Measurements from ENCODE around the gene ITPR1.

Gene ITPR1

GRCh38 chr3:4797201-4797705 is 304.1 kb downstream of the ITPR1 start:
- no peak for FAIRE-seq

- FAIRE-seq: no peak
These were observed 306.4 kb downstream of the ITPR1 start for GRCh38 chr3:4799266-4800256.

- FAIRE-seq: no peak
These were observed 307.4 kb downstream of the ITPR1 start for GRCh38 chr3:4800595-4800994.

GRCh38 chr3:4801892-4802291 is 308.7 kb downstream of the ITPR1 start:
- FAIRE-seq: no peak

GRCh38 chr3:4802903-4803302 is 309.8 kb downstream of the ITPR1 start:
- no peak for FAIRE-seq

- no peak for FAIRE-seq
These were observed 311.3 kb downstream of the ITPR1 start for GRCh38 chr3:4804161-4805058.

GRCh38 chr3:4805662-4806061 is 312.5 kb downstream of the ITPR1 start:
- no peak for FAIRE-seq

GRCh38 chr3:4806535-4807108 is 313.5 kb downstream of the ITPR1 start:
- FAIRE-seq: no peak

GRCh38 chr3:4807381-4808280 is 314.5 kb downstream of the ITPR1 start:
- no peak for FAIRE-seq

- FAIRE-seq: no peak
These were observed 315.5 kb downstream of the ITPR1 start for GRCh38 chr3:4808637-4809036.

GRCh38 chr3:4809922-4810321 is 316.8 kb downstream of the ITPR1 start:
- no peak for FAIRE-seq

GRCh38 chr3:4812591-4812990 is 319.4 kb downstream of the ITPR1 start:
- FAIRE-seq: no peak

- no peak for FAIRE-seq
These were observed 320.8 kb downstream of the ITPR1 start for GRCh38 chr3:4813909-4814304.

- FAIRE-seq: no peak
These were observed 321.3 kb downstream of the ITPR1 start for GRCh38 chr3:4814305-4814903.

- FAIRE-seq: no peak
These were observed 321.9 kb downstream of the ITPR1 start for GRCh38 chr3:4814904-4815574.

- no peak for FAIRE-seq
These were observed 323.2 kb downstream of the ITPR1 start for GRCh38 chr3:4816306-4816705.

GRCh38 chr3:4816718-4817117 is 323.6 kb downstream of the ITPR1 start:
- FAIRE-seq: no peak

- FAIRE-seq: no peak
These were observed 324.0 kb downstream of the ITPR1 start for GRCh38 chr3:4817128-4817527.

GRCh38 chr3:4818164-4818563 is 325.0 kb downstream of the ITPR1 start:
- FAIRE-seq: no peak

GRCh38 chr3:4818986-4819693 is 326.0 kb downstream of the ITPR1 start:
- no peak for FAIRE-seq
